K562 (cell line): ENCODE measurements around the gene CUL5. TPM values are rescaled to one million over a fixed set of nuclear protein-coding genes. Genes with fewer than 3 reads are reported as not detected.

ENCODE experiments used
- ATAC-seq: fragments of 200-7000 bp; cut with Tn5 transposase; 3 replicates; pipeline ENCODE4 v1.9.1; 2020; ENCODE audit warnings: moderate library complexity
- BruUV-seq: library from RNA; stranded (reverse); fragments of 400-500 nt; replicated peaks from 2 replicates; lab custom pipeline; 2021; lab: Mats Ljungman, UMichigan
- CTCF ChIA-PET: fragments of 300-600 bp; formaldehyde crosslinking; extraction: SDS; loops from one replicate; lab custom pipeline; 2021; ENCODE audit warnings: low intra/inter-chr PET ratio; lab: Yijun Ruan, JAX
- POLR2A ChIA-PET: fragments of 300-600, 350-650 bp; sonication (Branson Sonifier 250); formaldehyde crosslinking; extraction: SDS; loops from one replicate; lab custom pipeline; 2021; ENCODE audit warnings: antibody characterized with exemption, inconsistent platforms; lab: Yijun Ruan, JAX
- DNase-seq, 4 experiments: peaks; one replicate each; pipeline versions ENCODE4 v3.0.0 to v3.0.0-alpha.2; 2011 to 2018; ENCODE audit warnings: low spot score in 3 of 4, mixed read lengths in 3 of 4; ENCODE audit errors: extremely low read depth in 1 of 4
- FAIRE-seq: peaks from 2 replicates; lab custom pipeline; 2011; peaks lifted over from hg19 to GRCh38; lab: Jason Lieb, UNC
- H2AFZ ChIP-seq: 2 replicates; pipeline ENCODE4 v1.6.0; 2011; ENCODE audit warnings: low read depth, low read length, control low read depth, inconsistent platforms
- H3K27ac ChIP-seq: fragments of 200-600 bp; 3 replicates; pipeline ENCODE4 v1.8.0; 2011; ENCODE audit warnings: low read depth, mild to moderate bottlenecking, control low read depth, inconsistent platforms, low read length, moderate library complexity, mixed read lengths; ENCODE audit errors: extremely low read depth
- H3K27me3 ChIP-seq, 2 experiments: fragments of 300-600 bp in 1 of 2; 2 replicates in 1 of 2; 3 replicates in 1 of 2; pipeline versions ENCODE4 v1.6.0 to v1.8.0; 2011; ENCODE audit warnings: inconsistent platforms in 2 of 2, low read length in 2 of 2, mild to moderate bottlenecking in 1 of 2, mixed read lengths in 1 of 2, moderate library complexity in 1 of 2; ENCODE audit not compliant: control insufficient read depth in 2 of 2, insufficient read depth in 2 of 2
- H3K36me3 ChIP-seq: fragments of 300-600 bp; 3 replicates; pipeline ENCODE4 v1.8.0; 2011; ENCODE audit warnings: mild to moderate bottlenecking, low read length, inconsistent platforms; ENCODE audit not compliant: control insufficient read depth, insufficient read depth
- H3K4me1 ChIP-seq, 2 experiments: fragments of 200-600 bp in 1 of 2; replicated peaks in 1 of 2; 2 replicates in 1 of 2; 3 replicates in 1 of 2; pipeline versions ENCODE4 v1.5.1 to v1.8.0; 2011; ENCODE audit warnings: inconsistent platforms in 2 of 2, low read length in 2 of 2, mild to moderate bottlenecking in 1 of 2, mixed read lengths in 1 of 2, moderate library complexity in 1 of 2; ENCODE audit not compliant: control insufficient read depth in 2 of 2, insufficient read depth in 2 of 2
- H3K4me2 ChIP-seq: 2 replicates; pipeline ENCODE4 v1.6.1; 2011; ENCODE audit warnings: low read length, control low read depth, inconsistent platforms, mixed read lengths; ENCODE audit not compliant: insufficient read depth
- H3K4me3 ChIP-seq: fragments of 200-600 bp; sonication (generic), shearing (Covaris generic); 2 replicates; pipeline ENCODE4 v1.5.1; 2016; ENCODE audit warnings: control low read depth, inconsistent platforms
- H3K79me2 ChIP-seq: fragments of 200-600 bp; 3 replicates; pipeline ENCODE4 v1.8.0; 2011; ENCODE audit warnings: low read length, inconsistent platforms; ENCODE audit not compliant: control insufficient read depth, insufficient read depth
- H3K9ac ChIP-seq, 2 experiments: 2 replicates each; pipeline versions ENCODE4 v1.6.0 to v1.6.1; 2011; ENCODE audit warnings: low read depth in 2 of 2, low read length in 2 of 2, control low read depth in 1 of 2, inconsistent platforms in 1 of 2, mild to moderate bottlenecking in 1 of 2, mixed read lengths in 1 of 2; ENCODE audit not compliant: insufficient read depth in 1 of 2
- H3K9me1 ChIP-seq: one replicate; pipeline ENCODE4 v1.6.0; 2011; ENCODE audit warnings: inconsistent platforms, mild to moderate bottlenecking, low read length, moderate library complexity; ENCODE audit not compliant: control insufficient read depth, insufficient read depth
- H3K9me3 ChIP-seq: replicated peaks from 2 replicates; pipeline ENCODE4 v1.5.1; 2011; ENCODE audit warnings: low read depth, low read length, inconsistent platforms; ENCODE audit not compliant: control insufficient read depth, insufficient read depth
- H4K20me1 ChIP-seq: replicated peaks from 2 replicates; pipeline ENCODE4 v1.6.1; 2011; ENCODE audit warnings: low read length, inconsistent platforms, mixed read lengths; ENCODE audit not compliant: control insufficient read depth, insufficient read depth
- CCAR2 ChIP-seq: fragments of 200-400 bp; formaldehyde crosslinking; IDR thresholded peaks from 2 replicates; pipeline ENCODE4 v1.6.1; 2017; ENCODE audit warnings: mild to moderate bottlenecking, low read depth, low read length
- ELF4 ChIP-seq: fragments of 450-650 bp; formaldehyde crosslinking; IDR thresholded peaks from 2 replicates; pipeline ENCODE4 v1.4.0; 2022; ENCODE audit warnings: missing genetic modification characterization
- MAZ ChIP-seq, 2 experiments: fragments of 450-650 bp in 1 of 2; sonication (generic) in 1 of 2; formaldehyde crosslinking; IDR thresholded peaks in 1 of 2; conservative IDR thresholded peaks in 1 of 2; 2 replicates each; pipeline versions ENCODE4 v1.4.0 to v1.5.0; 2020; ENCODE audit warnings: mild to moderate bottlenecking in 1 of 2, missing genetic modification reagents in 1 of 2
- PBX2 ChIP-seq, 2 experiments: IDR thresholded peaks in 1 of 2; conservative IDR thresholded peaks in 1 of 2; 2 replicates each; pipeline ENCODE4 v1.6.1; 2016; ENCODE audit warnings: low read depth in 2 of 2, mild to moderate bottlenecking in 1 of 2, missing compliant biosample characterization in 1 of 2, missing genetic modification characterization in 1 of 2, moderate library complexity in 1 of 2
- ZNF354B ChIP-seq: fragments of 250-450 bp; sonication (Bioruptor Pico); IDR thresholded peaks from 2 replicates; pipeline ENCODE4 v1.4.0; 2020
- WGBS: fragments of 100-300 bp; shearing (Covaris generic); methylation state at CpG from one replicate; pipeline ENCODE4 v1.1.6; 2016; ENCODE audit warnings: low coverage, mixed read lengths; ENCODE audit not compliant: insufficient coverage; ENCODE audit errors: missing lambda C conversion rate; 5-methylcytosine and 5-hydroxymethylcytosine counted together
- in situ Hi-C: fragments of 300-500 bp; cut with MboI; formaldehyde crosslinking; loops from 4 replicates; pipeline ENCODE4 v1.15.0; 2018; ENCODE audit warnings: inconsistent platforms, mixed read lengths
- intact Hi-C: fragments of 100-400 bp; cut with micrococcal nuclease; formaldehyde crosslinking; loops from 2 replicates; pipeline ENCODE4 v1.14.2; 2022
- polyA plus RNA-seq, 8 experiments: library from polyadenylated mRNA; depleted of rRNA in 4 of 8; stranded (reverse) in 5 of 8; unstranded in 3 of 8; fragments of >200 nt; fragmentation: Nextera tagmentation in 2 of 8; fragmentation: Illumina TruSeq in 1 of 8; extraction: Ambion mirVana in 2 of 8; extraction: Trizol in 1 of 8; gene quantifications; 2 replicates each; pipeline versions ENCODE4 v1.2.1 to v1.2.3, GENCODE V29; 2011 to 2014; ENCODE audit warnings: inconsistent platforms in 1 of 8, missing spikeins in 1 of 8
- total RNA-seq, 7 experiments: library from RNA; depleted of rRNA in 6 of 7; stranded (reverse); fragments of >200 nt in 6 of 7; fragmentation: Illumina TruSeq in 2 of 7; extraction: Trizol in 2 of 7; gene quantifications; 2 replicates each; pipeline versions ENCODE4 v1.2.1 to v1.2.3, GENCODE V29; 2011 to 2021; ENCODE audit warnings: low replicate concordance in 1 of 7

The CUL5 gene
- total and polyA plus RNA-seq, 9 of the 15 experiments (the other 6 are each of a cell fraction or from before 2014, with no cell fraction given) = 14.3 to 45.9 (median 23.0) TPM

DNA sequence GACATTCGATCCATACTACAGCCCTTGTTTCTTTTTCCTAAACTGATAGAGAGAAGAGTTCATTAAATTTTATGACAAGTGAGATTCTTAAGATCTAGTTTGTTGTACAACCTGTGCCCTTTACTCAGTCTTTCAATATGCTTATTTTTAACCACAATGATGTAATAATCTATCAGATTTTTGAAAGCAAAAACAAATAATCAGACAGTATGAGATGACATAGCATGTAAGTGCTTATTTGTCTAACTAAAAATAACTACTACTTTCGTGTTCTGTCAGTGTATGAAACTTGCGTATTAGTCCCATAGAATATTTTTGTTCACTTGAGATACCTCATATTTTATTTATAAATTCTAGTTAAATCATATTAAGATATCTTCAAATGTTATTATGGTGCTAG, 47.2 kb upstream of the CUL5 start:
- peaks cover 6 to 13% of the 10 kb centered on the region in 2 experiments; a peak in 4 of 5 replicates for H3K27me3 ChIP-seq
- H3K79me2 ChIP-seq = no peaks in the 10 kb centered on the region
- no peaks in the 10 kb centered on the region for H3K36me3 ChIP-seq
- no TSS peak for BruUV-seq
- no peak for TF ChIP-seq MAZ (CRISPR knock-in tag; conservative IDR thresholded peaks at IDR 0.05 in 1 of 2, IDR thresholded peaks at IDR 0.05 in 1 of 2)
- TF ChIP-seq CCAR2 = no peak
- no peak for TF ChIP-seq ZNF354B (CRISPR knock-in tag)
- no peak for TF ChIP-seq ELF4 (CRISPR knock-in tag)
- no peak for TF ChIP-seq PBX2 (CRISPR knock-in tag; IDR thresholded peaks at IDR 0.05; ENCODE audit: low read depth)
- TF ChIP-seq PBX2 (tag; conservative IDR thresholded peaks at IDR 0.05; ENCODE audit: low read depth) = no peak
- FAIRE-seq (no peak), ATAC-seq (no peak), DNase-seq (no peak)
- ChIA-PET POLR2A (interaction anchor here (1.5 kb wide), 1 partner anchor 8 kb away, joined by 3 read pairs; no protein-coding TSS in a partner anchor), CTCF (no interaction called here)
- in situ Hi-C loops = no loop called here
- no peaks in the 10 kb centered on the region for H3K9me3 ChIP-seq
- intact Hi-C loops = no loop called here
- no peak overlapping the region for H3K4me3 ChIP-seq
- no peaks in the 10 kb centered on the region for H3K4me1 ChIP-seq
- no peak overlapping the region for H2AFZ ChIP-seq
- WGBS = 3% methylated on average over 3 of the region's 3 CpGs
- H3K27ac ChIP-seq = no peak overlapping the region
- H4K20me1 ChIP-seq = no peaks in the 10 kb centered on the region
- H3K9ac ChIP-seq = no peak overlapping the region
- no peak overlapping the region for H3K4me2 ChIP-seq
- no peaks in the 10 kb centered on the region for H3K9me1 ChIP-seq
